IMR-90 (cell line): ENCODE measurements around the gene BNIP3. TPM values are rescaled to one million over a fixed set of nuclear protein-coding genes. Genes with fewer than 3 reads are reported as not detected.

Experiments
- ATAC-seq: fragments of 200-7000 bp; cut with Tn5 transposase; 2 replicates; pipeline ENCODE4 v1.9.1; 2020; ENCODE audit warnings: low read depth, mild to moderate bottlenecking, moderate library complexity
- BruUV-seq: library from RNA; stranded (reverse); fragments of 400-500 nt; replicated peaks from 2 replicates; lab custom pipeline; 2021; lab: Mats Ljungman, UMichigan
- CTCF ChIA-PET: fragments of 300-600 bp; formaldehyde crosslinking; extraction: SDS; loops from one replicate; lab custom pipeline; 2021; ENCODE audit warnings: antibody characterized with exemption; lab: Yijun Ruan, JAX
- POLR2A ChIA-PET: fragments of 300-600 bp; sonication (Branson Sonifier 250); formaldehyde crosslinking; loops from one replicate; lab custom pipeline; 2022; ENCODE audit warnings: antibody characterized with exemption; ENCODE audit not compliant: unreplicated experiment; lab: Charles Lee
- DNase-seq: peaks from one replicate; pipeline ENCODE4 v3.0.0; 2013
- H2AFZ ChIP-seq: replicated peaks from 2 replicates; pipeline ENCODE3; 2013; ENCODE audit warnings: low read length, mild to moderate bottlenecking; ENCODE audit not compliant: poor library complexity
- H2AK5ac ChIP-seq: 2 replicates; pipeline ENCODE4 v1.6.1; 2013; ENCODE audit warnings: low read depth, low read length, inconsistent platforms
- H2AK9ac ChIP-seq: replicated peaks from 2 replicates; pipeline ENCODE3; 2013; ENCODE audit warnings: mild to moderate bottlenecking, low read depth, low read length, moderate library complexity; ENCODE audit not compliant: poor library complexity
- H2BK120ac ChIP-seq: 2 replicates; pipeline ENCODE4 v1.6.1; 2013; ENCODE audit warnings: low read depth, low read length, inconsistent platforms
- H2BK15ac ChIP-seq: 3 replicates; pipeline ENCODE4 v1.6.1; 2013; ENCODE audit warnings: low read depth, low read length, inconsistent platforms
- H2BK20ac ChIP-seq: 2 replicates; pipeline ENCODE4 v1.6.1; 2013; ENCODE audit warnings: low read depth, mild to moderate bottlenecking, inconsistent platforms, low read length, moderate library complexity
- H2BK5ac ChIP-seq: 2 replicates; pipeline ENCODE4 v1.6.1; 2013; ENCODE audit warnings: mild to moderate bottlenecking, low read depth, low read length, inconsistent platforms; ENCODE audit not compliant: poor library complexity, severe bottlenecking
- H3K14ac ChIP-seq: replicated peaks from 2 replicates; pipeline ENCODE4 v1.6.1; 2013; ENCODE audit warnings: low read depth, low read length, inconsistent platforms
- H3K18ac ChIP-seq: 2 replicates; pipeline ENCODE4 v1.6.1; 2013; ENCODE audit warnings: low read depth, low read length, control low read depth
- H3K23ac ChIP-seq: 2 replicates; pipeline ENCODE4 v1.6.1; 2013; ENCODE audit warnings: low read depth, low read length, inconsistent platforms
- H3K27ac ChIP-seq: 2 replicates; pipeline ENCODE4 v1.5.1; 2013; ENCODE audit warnings: mild to moderate bottlenecking, control low read depth, low read length; ENCODE audit not compliant: insufficient read depth
- H3K27me3 ChIP-seq: 2 replicates; pipeline ENCODE4 v1.6.1; 2013; ENCODE audit warnings: low read length; ENCODE audit not compliant: control insufficient read depth, insufficient read depth
- H3K36me3 ChIP-seq: 2 replicates; pipeline ENCODE4 v1.6.1; 2013; ENCODE audit warnings: low read length, mixed read lengths; ENCODE audit not compliant: control insufficient read depth, insufficient read depth
- H3K4ac ChIP-seq: 2 replicates; pipeline ENCODE4 v1.6.1; 2013; ENCODE audit warnings: low read depth, low read length, inconsistent platforms
- H3K4me1 ChIP-seq: 2 replicates; pipeline ENCODE4 v1.6.1; 2013; ENCODE audit warnings: low read length, mixed read lengths; ENCODE audit not compliant: control insufficient read depth, insufficient read depth
- H3K4me2 ChIP-seq: 2 replicates; pipeline ENCODE4 v1.6.1; 2013; ENCODE audit warnings: low read depth, mild to moderate bottlenecking, control low read depth, low read length, moderate library complexity
- H3K4me3 ChIP-seq: 2 replicates; pipeline ENCODE4 v1.5.1; 2013; ENCODE audit warnings: low read depth, mild to moderate bottlenecking, control low read depth, low read length, moderate library complexity; ENCODE audit not compliant: insufficient read depth
- H3K56ac ChIP-seq: 2 replicates; pipeline ENCODE4 v1.6.1; 2013; ENCODE audit warnings: low read length, inconsistent platforms; ENCODE audit not compliant: insufficient read depth; ENCODE audit errors: extremely low read depth
- H3K79me1 ChIP-seq, 2 experiments: 2 replicates each; pipeline ENCODE4 v1.6.1; 2013; ENCODE audit warnings: low read length in 2 of 2, inconsistent platforms in 1 of 2, low read depth in 1 of 2
- H3K9ac ChIP-seq: 2 replicates; pipeline ENCODE4 v1.6.1; 2013; ENCODE audit warnings: low read depth, low read length, control low read depth
- H3K9me1 ChIP-seq: 2 replicates; pipeline ENCODE4 v1.6.1; 2013; ENCODE audit warnings: low read length, inconsistent platforms; ENCODE audit not compliant: insufficient read depth
- H3K9me3 ChIP-seq: 2 replicates; pipeline ENCODE4 v1.6.1; 2013; ENCODE audit warnings: low read length; ENCODE audit not compliant: control insufficient read depth, insufficient read depth
- H4K20me1 ChIP-seq: 2 replicates; pipeline ENCODE4 v1.6.1; 2013; ENCODE audit warnings: low read length, inconsistent platforms; ENCODE audit not compliant: insufficient read depth
- H4K5ac ChIP-seq: 2 replicates; pipeline ENCODE4 v1.6.1; 2013; ENCODE audit warnings: mild to moderate bottlenecking, low read depth, low read length, control low read depth
- H4K8ac ChIP-seq, 2 experiments: 2 replicates each; pipeline ENCODE4 v1.6.1; 2013; ENCODE audit warnings: low read depth in 2 of 2, low read length in 2 of 2, control low read depth in 1 of 2, inconsistent platforms in 1 of 2
- H4K91ac ChIP-seq: 2 replicates; pipeline ENCODE4 v1.6.1; 2013; ENCODE audit warnings: low read depth, low read length, inconsistent platforms; ENCODE audit not compliant: insufficient read depth
- CHD1 ChIP-seq: IDR thresholded peaks from 2 replicates; pipeline ENCODE4 v1.6.1; 2012; ENCODE audit warnings: low read depth, low read length, improper control_type of control experiment
- ELK1 ChIP-seq: fragments of 150-350 bp; IDR thresholded peaks from 2 replicates; pipeline ENCODE4 v1.6.1; 2016; ENCODE audit warnings: low read depth, mild to moderate bottlenecking, low read length, moderate library complexity, borderline replicate concordance
- FOS ChIP-seq: fragments of 150-350 bp; IDR thresholded peaks from 2 replicates; pipeline ENCODE4 v1.6.1; 2016; ENCODE audit warnings: low read depth, low read length
- MXI1 ChIP-seq: IDR thresholded peaks from 2 replicates; pipeline ENCODE4 v1.6.1; 2012; ENCODE audit warnings: low read depth, mild to moderate bottlenecking, low read length, moderate library complexity, borderline replicate concordance
- USF2 ChIP-seq: fragments of 150-350 bp; IDR thresholded peaks from 2 replicates; pipeline ENCODE4 v1.6.1; 2017; ENCODE audit warnings: mild to moderate bottlenecking, antibody characterized with exemption, low read length, low read depth
- WGBS, 2 experiments: methylation state at CpG; one replicate each; pipeline versions ENCODE4 v1.1.5 to v1.1.7; 2013; ENCODE audit warnings: missing lambda C conversion rate in 2 of 2; ENCODE audit not compliant: insufficient read length in 1 of 2; ENCODE audit errors: extremely low coverage in 2 of 2; 5-methylcytosine and 5-hydroxymethylcytosine counted together
- dilution Hi-C: fragments of 300-500 bp; cut with HindIII; formaldehyde crosslinking; loops from one replicate; pipeline ENCODE4 v1.14.3; 2018; ENCODE audit warnings: low sequenced_read_pairs; ENCODE audit not compliant: unreplicated experiment
- in situ Hi-C: fragments of 300-500 bp; cut with MboI; formaldehyde crosslinking; loops from 3 replicates; pipeline ENCODE4 v1.14.3; 2019; ENCODE audit warnings: low sequenced_read_pairs, inconsistent platforms, mixed read lengths
- intact Hi-C: fragments of 100-400 bp; cut with micrococcal nuclease; formaldehyde crosslinking; loops from 2 replicates; pipeline ENCODE4 v1.10.0; 2022
- polyA plus RNA-seq, 3 experiments: library from polyadenylated mRNA; depleted of rRNA; stranded (reverse); fragments of >200 nt; gene quantifications; 2 replicates each; pipeline ENCODE4 v1.2.3, GENCODE V29; 2012; ENCODE audit warnings: low replicate concordance in 1 of 3
- total RNA-seq: library from RNA; depleted of rRNA; stranded (reverse); fragments of >200 nt; gene quantifications from 2 replicates; pipeline ENCODE4 v1.2.3, GENCODE V29; 2012

BNIP3 gene
- total and polyA plus RNA-seq, 2 of the 4 experiments (the other 2 are of a cell fraction) = 134 to 211 TPM

GRCh38 chr10:132027423-132027983 is 45.8 kb upstream of the BNIP3 start:
- Histone ChIP-seq H3K23ac (no peak overlapping the region), H4K20me1 (no peaks in the 10 kb centered on the region), H3K4ac (no peak overlapping the region), H3K18ac (no peak overlapping the region), H3K56ac (no peak overlapping the region), H3K36me3 (no peaks in the 10 kb centered on the region), H3K9me1 (no peaks in the 10 kb centered on the region), H3K4me1 (no peaks in the 10 kb centered on the region), H3K4me3 (no peak overlapping the region), H2AK5ac (no peak overlapping the region), H2BK5ac (no peak overlapping the region), H4K91ac (no peak overlapping the region), H2AK9ac (no peak overlapping the region), H3K27ac (no peak overlapping the region), H3K9ac (no peak overlapping the region), H3K9me3 (no peaks in the 10 kb centered on the region), H3K14ac (no peak overlapping the region), H3K4me2 (no peak overlapping the region), H3K27me3 (peaks cover 37% of the 10 kb centered on the region), H2BK20ac (no peak overlapping the region), H4K5ac (no peak overlapping the region), H4K8ac (no peak overlapping the region), H2AFZ (no peak overlapping the region), H3K79me1 (no peaks in the 10 kb centered on the region), H2BK15ac (no peak overlapping the region), H2BK120ac (no peak overlapping the region)
- intact Hi-C loops = no loop called here
- 60% methylated on average over 1 of the region's 3 CpGs; no CpG with 5 or more reads in 1 of the 2 experiments for WGBS, 2 experiments
- DNase-seq (peak; percentile 53), ATAC-seq (peak; percentile 27; the same call in 1 of the 2 replicates)
- BruUV-seq = no TSS peak
- ChIA-PET POLR2A (no interaction called here), CTCF (no interaction called here)
- in situ Hi-C loops = no loop called here
- dilution Hi-C loops = no loop called here
- TF ChIP-seq ELK1 (no peak), FOS (no peak), USF2 (peak; percentile 53), CHD1 (no peak), MXI1 (no peak)
